GM12801 (cell line): ENCODE data around the gene AGBL4.

Experiments
- CTCF ChIP-seq: IDR thresholded peaks from one replicate; pipeline ENCODE4 v1.5.1; 2011; ENCODE audit warnings: control low read depth; ENCODE audit not compliant: insufficient read length; ENCODE audit errors: extremely low read depth

The AGBL4 gene

GRCh38 chr1:48746906-48747305 lies 1276.8 kb downstream of the AGBL4 start:
- no peak for TF ChIP-seq CTCF

- TF ChIP-seq CTCF, result no peak
Observed at GRCh38 chr1:48744032-48744431, 1279.7 kb downstream of the AGBL4 start.

- no peak for TF ChIP-seq CTCF
Observed at GRCh38 chr1:48743480-48743879, 1280.3 kb downstream of the AGBL4 start.

- no peak for TF ChIP-seq CTCF
Observed at GRCh38 chr1:48741380-48741779, 1282.4 kb downstream of the AGBL4 start.

- TF ChIP-seq CTCF, result no peak
Observed at GRCh38 chr1:48740621-48741020, 1283.1 kb downstream of the AGBL4 start.

GRCh38 chr1:48739091-48739490 lies 1284.7 kb downstream of the AGBL4 start:
- TF ChIP-seq CTCF, result no peak

- no peak for TF ChIP-seq CTCF
Observed at GRCh38 chr1:48738356-48738755, 1285.4 kb downstream of the AGBL4 start.

- TF ChIP-seq CTCF, result no peak
Observed at GRCh38 chr1:48735796-48736195, 1288.0 kb downstream of the AGBL4 start.
